SK-N-SH treated with all-trans-retinoic acid at 6 μM for 48 hours (cell line): ENCODE measurements around the gene GDF11.

Experiments used
- CREB5 ChIP-seq: fragments of 250-450 bp; sonication (Bioruptor Pico); IDR thresholded peaks from 2 replicates; pipeline ENCODE4 v1.5.1; 2020; ENCODE audit warnings: low read depth, mild to moderate bottlenecking, moderate library complexity
- ESRRG ChIP-seq: fragments of 250-450 bp; sonication (Bioruptor Pico); IDR thresholded peaks from 2 replicates; pipeline ENCODE4 v1.6.1; 2021; ENCODE audit warnings: mild to moderate bottlenecking
- ISL1 ChIP-seq: fragments of 250-450 bp; sonication (Bioruptor Pico); IDR thresholded peaks from 2 replicates; pipeline ENCODE4 v2.1.2; 2022; ENCODE audit warnings: mild to moderate bottlenecking, moderate library complexity
- OSR1 ChIP-seq: fragments of 250-450 bp; sonication (Bioruptor Pico); IDR thresholded peaks from 2 replicates; pipeline ENCODE4 v1.8.0; 2022; ENCODE audit warnings: moderate library complexity, mild to moderate bottlenecking, inconsistent platforms
- PATZ1 ChIP-seq: fragments of 250-450 bp; sonication (Bioruptor Pico); IDR thresholded peaks from 2 replicates; pipeline ENCODE4 v1.8.0; 2020; ENCODE audit warnings: mild to moderate bottlenecking, moderate library complexity, borderline replicate concordance
- RARB ChIP-seq: fragments of 250-450 bp; sonication (Bioruptor Pico); IDR thresholded peaks from 2 replicates; pipeline ENCODE4 v1.8.0; 2021; ENCODE audit warnings: mild to moderate bottlenecking, moderate library complexity
- TOX ChIP-seq: fragments of 250-450 bp; sonication (Bioruptor Pico); IDR thresholded peaks from 2 replicates; pipeline ENCODE4 v1.8.0; 2021; ENCODE audit warnings: mild to moderate bottlenecking, moderate library complexity, borderline replicate concordance
- ZNF70 ChIP-seq: fragments of 450-650 bp; formaldehyde crosslinking; IDR thresholded peaks from 2 replicates; pipeline ENCODE4 v1.5.0; 2020; ENCODE audit warnings: mild to moderate bottlenecking, moderate library complexity

GRCh38 chr12:55726971-55727370 lies 16.0 kb upstream of the GDF11 start:
- no peak for TF ChIP-seq PATZ1 (CRISPR knock-in tag)
- TF ChIP-seq TOX: no peak
- no peak for TF ChIP-seq RARB (CRISPR knock-in tag)
- no peak for TF ChIP-seq OSR1 (CRISPR knock-in tag)
- no peak for TF ChIP-seq ESRRG (CRISPR knock-in tag)
- TF ChIP-seq ZNF70 (CRISPR knock-in tag): no peak
- no peak for TF ChIP-seq CREB5 (CRISPR knock-in tag)
- no peak for TF ChIP-seq ISL1 (CRISPR knock-in tag)
